Measurements from ENCODE around the gene PPM1F. TPM values are rescaled to one million over a fixed set of nuclear protein-coding genes. Genes with fewer than 3 reads are reported as not detected.

The PPM1F gene
- total RNA-seq, 1 experiment from 2014 or later, result 21.1 TPM

DNA sequence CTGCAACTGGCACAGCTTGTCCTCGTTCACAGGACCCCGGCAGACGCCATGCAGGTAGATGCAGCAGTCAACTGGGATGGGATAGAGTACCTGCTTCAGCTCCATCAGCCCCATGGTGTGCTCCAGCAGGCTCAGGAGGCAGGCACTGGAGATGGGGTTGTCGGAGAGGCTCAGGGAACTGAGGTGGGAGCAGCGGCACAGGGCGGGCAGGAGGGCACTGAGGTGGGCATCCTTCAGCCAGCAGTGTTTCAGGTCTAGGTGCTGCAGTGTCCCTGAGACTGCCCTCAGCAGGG lies 38.6 kb upstream of the PPM1F start:
- H3K27me3 Mint-ChIP-seq (ENCODE audit: low read depth), result peaks cover 99% of the 10 kb centered on the region
- WGBS (ENCODE audit: extremely low coverage, insufficient read length, low lambda C conversion rate), result no CpG with 5 or more reads among the region's 6 CpGs
- no peak for DNase-seq
- Histone ChIP-seq H4K8ac (replicated peaks; ENCODE audit: insufficient read length, low read depth, low read length) (no peak overlapping the region), H3K27me3 (ENCODE audit: insufficient read depth, low read length) (peaks cover 39% of the 10 kb centered on the region; the same call in 1 of the 2 replicates), H3K79me2 (ENCODE audit: insufficient read depth, low read length) (no peaks in the 10 kb centered on the region), H3K56ac (ENCODE audit: insufficient read length, low read depth, low read length) (no peak overlapping the region), H3K79me1 (ENCODE audit: insufficient read depth, low read depth, low read length, poor library complexity, severe bottlenecking) (no peaks in the 10 kb centered on the region), H4K91ac (ENCODE audit: insufficient read length, low read depth, low read length) (no peak overlapping the region), H3K9ac (ENCODE audit: extremely low read depth, insufficient read length, low read length) (no peak overlapping the region), H4K5ac (ENCODE audit: insufficient read length, low read depth, low read length) (no peak overlapping the region), H2AK5ac (ENCODE audit: insufficient read length, low read length) (no peak overlapping the region), H2AFZ (ENCODE audit: low read length) (no peak overlapping the region), H3K18ac (ENCODE audit: insufficient read length, low read depth, low read length) (no peak overlapping the region), H3K4me2 (ENCODE audit: insufficient read depth, insufficient read length, low read length) (no peak overlapping the region), H2BK5ac (ENCODE audit: insufficient read length, low read length) (no peak overlapping the region), H2BK12ac (ENCODE audit: insufficient read length, low read depth, low read length) (no peak overlapping the region), H3K14ac (ENCODE audit: insufficient read depth, low read length) (no peak overlapping the region), H3K23me2 (ENCODE audit: insufficient read length, low read depth, low read length, poor library complexity, severe bottlenecking) (no peaks in the 10 kb centered on the region), H2BK120ac (ENCODE audit: low read depth, low read length, poor library complexity, severe bottlenecking) (no peak overlapping the region), H3K9me3 (ENCODE audit: control insufficient read depth, low read depth, low read length) (no peaks in the 10 kb centered on the region), H3T11ph (ENCODE audit: low read length) (no peak overlapping the region), H3K27ac (ENCODE audit: insufficient read length, low read depth, low read length) (no peak overlapping the region), H2BK15ac (ENCODE audit: low read depth, low read length) (no peak overlapping the region), H2BK20ac (ENCODE audit: low read depth, low read length, poor library complexity, severe bottlenecking) (no peak overlapping the region), H3K4me1 (ENCODE audit: insufficient read depth, low read length) (no peaks in the 10 kb centered on the region), H4K20me1 (ENCODE audit: control insufficient read depth, insufficient read depth, insufficient read length) (no peaks in the 10 kb centered on the region), H3K23ac (ENCODE audit: insufficient read length, low read depth, low read length) (no peak overlapping the region), H3K4ac (ENCODE audit: low read depth, low read length) (no peak overlapping the region)
- TF ChIP-seq, protein P1, sequence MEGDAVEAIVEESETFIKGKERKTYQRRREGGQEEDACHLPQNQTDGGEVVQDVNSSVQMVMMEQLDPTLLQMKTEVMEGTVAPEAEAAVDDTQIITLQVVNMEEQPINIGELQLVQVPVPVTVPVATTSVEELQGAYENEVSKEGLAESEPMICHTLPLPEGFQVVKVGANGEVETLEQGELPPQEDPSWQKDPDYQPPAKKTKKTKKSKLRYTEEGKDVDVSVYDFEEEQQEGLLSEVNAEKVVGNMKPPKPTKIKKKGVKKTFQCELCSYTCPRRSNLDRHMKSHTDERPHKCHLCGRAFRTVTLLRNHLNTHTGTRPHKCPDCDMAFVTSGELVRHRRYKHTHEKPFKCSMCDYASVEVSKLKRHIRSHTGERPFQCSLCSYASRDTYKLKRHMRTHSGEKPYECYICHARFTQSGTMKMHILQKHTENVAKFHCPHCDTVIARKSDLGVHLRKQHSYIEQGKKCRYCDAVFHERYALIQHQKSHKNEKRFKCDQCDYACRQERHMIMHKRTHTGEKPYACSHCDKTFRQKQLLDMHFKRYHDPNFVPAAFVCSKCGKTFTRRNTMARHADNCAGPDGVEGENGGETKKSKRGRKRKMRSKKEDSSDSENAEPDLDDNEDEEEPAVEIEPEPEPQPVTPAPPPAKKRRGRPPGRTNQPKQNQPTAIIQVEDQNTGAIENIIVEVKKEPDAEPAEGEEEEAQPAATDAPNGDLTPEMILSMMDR (conservative IDR thresholded peaks at IDR 0.05), result no peak
- H3K4me1 Mint-ChIP-seq, result no peaks in the 10 kb centered on the region
- H3K9me3 Mint-ChIP-seq, result no peaks in the 10 kb centered on the region
- H3K36me3 Mint-ChIP-seq (ENCODE audit: insufficient read depth in 1 of 3, low read depth in 3 of 3), result no peaks in the 10 kb centered on the region
- H3K27ac Mint-ChIP-seq, result no peak overlapping the region
- H3K4me3 Mint-ChIP-seq, result no peak overlapping the region

Measured in H9 (cell line).